ENCODE measurements around the gene MLN.

MLN gene

GRCh38 chr6:33752646-33753015 is 51.2 kb downstream of the MLN start:
- no peak for DNase-seq (ENCODE audit: low spot score)

- no peak for DNase-seq (ENCODE audit: low spot score)
Measured at GRCh38 chr6:33751771-33752645, 51.8 kb downstream of the MLN start.

- no peak for DNase-seq (ENCODE audit: low spot score)
Measured at GRCh38 chr6:33750244-33750991, 53.4 kb downstream of the MLN start.

GRCh38 chr6:33749401-33749800 is 54.4 kb downstream of the MLN start:
- DNase-seq (ENCODE audit: low spot score) = no peak

GRCh38 chr6:33748841-33749240 is 55.0 kb downstream of the MLN start:
- DNase-seq (ENCODE audit: low spot score) = no peak

GRCh38 chr6:33747823-33748222 is 56.0 kb downstream of the MLN start:
- no peak for DNase-seq (ENCODE audit: low spot score)

- DNase-seq (ENCODE audit: low spot score) = peak; percentile 29
Measured at GRCh38 chr6:33746651-33747100, 57.1 kb downstream of the MLN start, which contains the start of gene IP6K3. IP6K3 (minus strand) TSS chr6:33746905; CDS start chr6:33735476, 11,429 bp downstream.

- DNase-seq (ENCODE audit: low spot score) = peak; percentile 79
Measured at GRCh38 chr6:33746036-33746600, 57.7 kb downstream of the MLN start.

GRCh38 chr6:33745548-33745947 is 58.3 kb downstream of the MLN start:
- DNase-seq (ENCODE audit: low spot score) = no peak

- DNase-seq (ENCODE audit: low spot score) = no peak
Measured at GRCh38 chr6:33744895-33745546, 58.8 kb downstream of the MLN start.

All from AG08396 (cell line).